Activated CD8-positive, alpha-beta memory T cell treated with anti-CD3 and anti-CD28 coated beads for 48 hours (primary cell): ENCODE data around the gene MAPK8IP3.
"Not testable (repeated sequence)": the region's sequence is repeated elsewhere in the genome, so short reads cannot be mapped to it uniquely, and the experiment has no call there.

Source experiments
- DNase-seq, 3 experiments: peaks; one replicate each; pipeline ENCODE4 v3.0.0-alpha.2; 2020; ENCODE audit warnings: low read depth in 2 of 3, low spot score in 2 of 3

The MAPK8IP3 gene

DNA sequence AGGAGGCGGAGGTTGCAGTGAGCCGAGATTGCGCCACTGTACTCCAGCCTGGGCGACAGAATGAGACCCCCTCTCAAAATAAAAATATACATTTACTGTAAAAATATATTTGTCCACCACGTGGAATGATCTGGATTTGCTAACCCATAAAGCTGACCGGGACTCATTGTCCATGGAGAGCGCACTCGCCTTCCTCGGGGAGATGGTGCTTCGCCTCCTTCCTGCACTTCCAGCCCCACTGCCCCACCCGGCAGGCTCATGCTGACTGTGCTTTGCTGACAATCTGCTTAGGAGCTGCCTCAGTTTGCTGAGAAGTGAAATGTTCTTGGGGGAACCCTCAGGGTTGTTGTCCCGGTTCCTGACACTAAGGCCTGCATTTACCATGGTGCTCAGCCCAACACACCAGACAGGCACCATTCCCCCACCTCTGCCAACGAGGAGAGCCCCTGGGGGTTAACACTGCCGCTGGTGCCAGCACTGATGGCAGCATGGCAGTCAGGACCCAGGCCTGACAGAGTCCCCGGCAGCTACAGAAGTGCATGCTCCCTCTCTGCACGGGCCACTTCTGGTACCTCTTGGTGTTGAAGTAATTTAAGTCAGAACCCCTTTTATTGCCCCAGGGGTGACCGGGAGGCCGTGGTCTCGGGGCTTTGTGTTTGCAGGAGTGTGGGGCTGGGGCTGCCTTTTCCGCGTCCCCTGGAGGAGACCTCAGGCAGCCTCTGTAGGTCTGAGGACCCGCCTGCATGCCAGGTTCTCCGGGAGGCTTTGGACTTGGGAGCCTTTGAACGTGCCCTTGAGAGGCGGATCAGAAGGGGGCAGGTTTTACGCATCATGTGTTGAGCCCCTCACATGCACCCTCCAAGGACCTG is 79.2 kb downstream of the MAPK8IP3 start:
- DNase-seq: no peak

DNA sequence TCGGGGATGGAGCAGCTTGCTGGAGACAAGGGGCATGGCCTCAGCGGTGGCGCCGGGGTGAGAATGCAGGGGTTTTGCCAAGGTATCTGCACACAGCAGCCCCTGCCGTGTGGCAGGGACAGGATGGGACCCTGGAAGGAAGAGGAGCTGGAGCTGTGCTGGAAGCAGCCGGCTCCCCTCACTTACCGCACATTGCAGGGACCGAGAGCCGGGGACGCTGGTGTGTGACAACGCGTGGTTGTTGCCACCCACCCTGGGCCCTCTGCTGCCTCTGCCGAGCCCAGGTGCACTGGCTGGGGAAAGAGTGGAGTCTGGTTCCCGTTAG is 79.8 kb downstream of the MAPK8IP3 start:
- no peak for DNase-seq

- DNase-seq: no peak
Observed at GRCh38 chr16:1786242-1787055, 80.5 kb downstream of the MAPK8IP3 start.

GRCh38 chr16:1787056-1787321 is 81.0 kb downstream of the MAPK8IP3 start:
- DNase-seq: no peak

GRCh38 chr16:1787322-1788094 is 81.5 kb downstream of the MAPK8IP3 start:
- DNase-seq: no peak

DNA sequence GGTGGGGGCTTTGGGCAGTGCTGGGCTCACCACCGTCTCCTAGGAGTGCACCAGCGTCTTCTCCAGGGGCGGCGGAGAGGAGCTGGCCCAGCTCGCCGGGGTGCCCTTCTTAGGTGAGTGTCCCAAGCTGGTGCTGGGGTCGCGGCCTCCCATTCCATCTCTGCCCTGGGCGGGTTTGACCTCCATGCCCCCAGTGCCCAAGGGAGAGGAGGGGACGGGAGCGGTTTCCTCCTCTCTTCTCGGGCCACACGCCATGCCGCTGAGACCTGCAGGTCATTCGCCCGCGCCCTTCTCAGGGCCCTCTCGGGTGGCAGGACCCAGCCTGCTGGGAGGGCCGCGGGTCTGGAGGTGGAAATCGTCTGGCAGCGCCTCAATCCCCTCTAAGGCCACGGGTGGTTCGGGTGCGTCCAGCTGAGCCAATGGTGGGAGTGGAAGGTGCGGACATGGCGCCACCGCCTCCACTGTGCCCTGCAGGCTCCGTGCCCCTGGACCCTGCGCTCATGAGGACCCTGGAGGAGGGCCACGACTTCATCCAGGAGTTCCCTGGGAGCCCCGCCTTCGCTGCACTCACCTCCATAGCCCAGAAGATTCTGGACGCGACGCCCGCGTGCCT is 82.2 kb downstream of the MAPK8IP3 start:
- no peak for DNase-seq

DNA sequence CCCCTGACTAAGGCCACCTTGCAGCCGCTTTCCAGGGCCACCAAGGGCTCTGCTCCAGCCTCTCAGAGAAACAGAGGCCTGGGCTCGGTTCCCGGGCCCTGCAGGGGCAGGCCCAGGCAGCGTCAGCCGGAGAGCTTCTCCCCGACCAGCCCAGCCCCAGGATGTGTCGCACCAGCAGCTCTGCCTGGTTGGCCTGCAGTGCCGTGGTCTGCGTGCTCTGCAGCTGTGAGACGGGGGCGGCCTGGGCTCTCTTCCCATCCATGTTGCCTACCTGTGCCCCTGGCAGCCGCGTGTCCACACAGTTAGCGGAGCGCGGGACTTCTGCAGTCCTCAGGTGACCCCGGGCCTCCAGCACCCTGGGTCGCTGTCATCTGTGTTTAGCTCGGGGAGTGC is 82.7 kb downstream of the MAPK8IP3 start:
- no peak for DNase-seq

- DNase-seq: no peak
Observed at GRCh38 chr16:1789643-1790045, 83.6 kb downstream of the MAPK8IP3 start.

DNA sequence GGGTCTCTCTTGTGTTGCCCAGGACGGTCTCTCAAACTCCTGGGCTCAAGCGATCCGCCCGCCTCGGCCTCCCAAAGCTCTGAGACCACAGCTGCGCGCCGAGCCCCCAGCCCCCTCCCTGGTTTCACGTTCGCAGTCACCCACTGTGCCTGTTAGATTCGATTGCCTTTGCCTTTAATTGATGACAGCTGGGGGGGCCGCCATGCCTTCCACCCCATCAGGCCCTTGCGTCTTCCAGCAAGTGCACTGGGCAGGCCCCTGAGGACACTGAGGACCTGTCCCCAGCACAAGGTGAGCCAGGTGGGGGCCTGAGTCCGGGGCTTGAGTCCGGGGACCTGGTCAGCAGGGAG is 84.2 kb downstream of the MAPK8IP3 start:
- DNase-seq: no peak

DNA sequence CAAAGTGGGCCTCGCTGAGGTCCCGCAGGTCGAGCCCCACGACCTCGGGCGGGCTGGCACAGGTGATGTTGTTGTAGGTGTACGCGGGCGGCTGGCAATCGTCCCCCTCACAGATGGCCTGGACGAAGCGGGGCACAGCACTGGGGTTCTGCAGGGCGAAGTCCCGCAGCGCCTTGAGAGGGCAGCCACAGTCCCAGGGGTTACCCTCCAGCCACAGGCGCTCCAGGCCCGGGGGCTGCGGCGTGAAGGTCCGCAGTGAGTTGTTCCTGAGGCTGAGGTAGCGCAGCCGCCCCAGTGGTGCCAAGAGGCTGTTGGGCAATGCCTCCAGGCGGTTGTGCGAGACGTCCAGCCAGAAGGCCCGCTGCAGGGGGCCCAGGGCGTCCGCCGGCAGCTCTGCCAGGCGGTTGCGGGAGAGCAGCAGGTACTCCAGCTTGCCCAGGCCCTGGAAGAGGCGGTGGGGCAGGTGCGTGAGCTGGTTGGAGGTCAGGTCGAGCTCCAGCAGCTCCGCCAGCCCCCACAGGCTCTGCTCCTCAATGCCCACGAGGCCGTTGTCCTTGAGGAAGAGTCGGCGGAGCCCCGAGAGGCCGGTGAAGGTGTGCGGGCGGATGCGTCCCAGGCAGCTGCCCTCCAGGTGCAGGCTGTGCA is 84.7 kb downstream of the MAPK8IP3 start:
- DNase-seq: no peak

GRCh38 chr16:1791256-1791942 is 85.4 kb downstream of the MAPK8IP3 start:
- no peak for DNase-seq

GRCh38 chr16:1791943-1792812 is 86.2 kb downstream of the MAPK8IP3 start:
- DNase-seq: no peak

GRCh38 chr16:1792836-1793577 is 87.0 kb downstream of the MAPK8IP3 start:
- no peak for DNase-seq

GRCh38 chr16:1793578-1794220 is 87.7 kb downstream of the MAPK8IP3 start, which contains the start of gene IGFALS:
IGFALS (minus strand) TSS chr16:1793705; CDS start chr16:1793652, 53 bp downstream.
- no peak for DNase-seq

GRCh38 chr16:1794221-1794871 is 88.4 kb downstream of the MAPK8IP3 start:
- no peak for DNase-seq

GRCh38 chr16:1794908-1795666 is 89.1 kb downstream of the MAPK8IP3 start:
- DNase-seq: no peak

GRCh38 chr16:1799263-1799662 is 93.3 kb downstream of the MAPK8IP3 start:
- not testable (repeated sequence) for DNase-seq
